Upper lobe of left lung (tissue), 4 donors: ENCODE measurements around the gene LYPD6B.

Experiments used
- CTCF ChIP-seq, 6 experiments: fragments of 450-650 bp in 4 of 6; fragments of 200-600 bp in 2 of 6; sonication (generic) in 2 of 6; IDR thresholded peaks; one replicate each; pipeline ENCODE4 v1.5.1; 2016 to 2019; ENCODE audit warnings: antibody characterized with exemption in 6 of 6
- POLR2AphosphoS5 ChIP-seq, 2 donors: sonication (generic); formaldehyde crosslinking; IDR thresholded peaks; one replicate each; pipeline ENCODE4 v1.5.1; 2017; ENCODE audit warnings: antibody characterized with exemption in 2 of 2

GRCh38 chr2:149132901-149133300 lies 94.4 kb downstream of the LYPD6B start:
- TF ChIP-seq POLR2AphosphoS5 (IDR thresholded peaks at IDR 0.05) (no peak), CTCF (IDR thresholded peaks at IDR 0.05) (no peak)
